HL-60/S4 (cell line): Measurements from ENCODE around the gene SIRT4.

ENCODE experiments used
- in situ Hi-C: fragments of 300-500 bp; cut with MboI; formaldehyde crosslinking; loops from 2 replicates; pipeline ENCODE4 v1.14.3; 2022; ENCODE audit warnings: low sequenced_read_pairs

Gene SIRT4

GRCh38 chr12:120276734-120277133 lies 25.4 kb upstream of the SIRT4 start:
- in situ Hi-C loops = no loop called here

GRCh38 chr12:120278137-120279069 lies 23.7 kb upstream of the SIRT4 start:
- in situ Hi-C loops = no loop called here

- in situ Hi-C loops = no loop called here
Measured at GRCh38 chr12:120283318-120283717, 18.8 kb upstream of the SIRT4 start.

GRCh38 chr12:120284381-120284780 lies 17.7 kb upstream of the SIRT4 start:
- in situ Hi-C loops = no loop called here

GRCh38 chr12:120286768-120287490 lies 15.2 kb upstream of the SIRT4 start:
- in situ Hi-C loops = no loop called here

GRCh38 chr12:120287491-120287890 lies 14.6 kb upstream of the SIRT4 start:
- in situ Hi-C loops = no loop called here

- in situ Hi-C loops = no loop called here
Measured at GRCh38 chr12:120290609-120291305, 11.4 kb upstream of the SIRT4 start.

- in situ Hi-C loops = no loop called here
Measured at GRCh38 chr12:120292411-120292660, 9.8 kb upstream of the SIRT4 start.

- in situ Hi-C loops = no loop called here
Measured at GRCh38 chr12:120292661-120293531, 9.2 kb upstream of the SIRT4 start, which contains the start of gene RNU4-1. Gene RNU4-1 (minus strand): TSS chr12:120293237.

GRCh38 chr12:120314220-120314619 lies 12.1 kb downstream of the SIRT4 start:
- in situ Hi-C loops = no loop called here

- in situ Hi-C loops = no loop called here
Measured at GRCh38 chr12:120316798-120317223, 14.7 kb downstream of the SIRT4 start.

GRCh38 chr12:120317224-120318105 lies 15.3 kb downstream of the SIRT4 start:
- in situ Hi-C loops = no loop called here

- in situ Hi-C loops = no loop called here
Measured at GRCh38 chr12:120321382-120322202, 19.5 kb downstream of the SIRT4 start.

GRCh38 chr12:120323772-120324171 lies 21.7 kb downstream of the SIRT4 start:
- in situ Hi-C loops = no loop called here

- in situ Hi-C loops = no loop called here
Measured at GRCh38 chr12:120324841-120325417, 22.8 kb downstream of the SIRT4 start.

GRCh38 chr12:120327593-120327992 lies 25.5 kb downstream of the SIRT4 start, which contains the start of gene PLA2G1B:
Gene PLA2G1B (minus strand): TSS chr12:120327779. CDS start chr12:120327753, 26 bp downstream.
- in situ Hi-C loops = no loop called here

GRCh38 chr12:120328228-120328627 lies 26.1 kb downstream of the SIRT4 start:
- in situ Hi-C loops = no loop called here

- in situ Hi-C loops = no loop called here
Measured at GRCh38 chr12:120331390-120331789, 29.3 kb downstream of the SIRT4 start.
